SU-DHL-6 (cell line): ENCODE results near the gene CFAP69.
"Not testable (repeated sequence)": the region's sequence is repeated elsewhere in the genome, so short reads cannot be mapped to it uniquely, and the experiment has no call there.

Experiments used
- H2AFZ ChIP-seq: fragments of 200-600 bp; sonication (generic); 2 replicates; pipeline ENCODE4 v1.6.1; 2014; ENCODE audit warnings: low read depth, mild to moderate bottlenecking, moderate library complexity, mixed read lengths, antibody characterized with exemption, low read length; ENCODE audit not compliant: severe bottlenecking
- H3F3A ChIP-seq: fragments of 200-600 bp; shearing (Covaris generic); 2 replicates; pipeline ENCODE4 v1.6.0; 2016; ENCODE audit warnings: antibody characterized with exemption, mild to moderate bottlenecking; ENCODE audit not compliant: insufficient read depth
- H3K27ac ChIP-seq: fragments of 200-600 bp; sonication (generic); 2 replicates; pipeline ENCODE4 v1.5.1; 2016; ENCODE audit warnings: low read depth, mild to moderate bottlenecking, low read length, moderate library complexity, mixed read lengths
- H3K27me3 ChIP-seq: fragments of 200-600 bp; sonication (generic), shearing (Covaris generic); 2 replicates; pipeline ENCODE4 v1.6.0; 2014; ENCODE audit warnings: mild to moderate bottlenecking, low read length
- H3K36me3 ChIP-seq: fragments of 200-600 bp; sonication (generic); 2 replicates; pipeline ENCODE4 v1.6.1; 2014; ENCODE audit warnings: mild to moderate bottlenecking, low read length, mixed read lengths
- H3K4me2 ChIP-seq: fragments of 300-600, 200-600 bp; shearing (Covaris generic), sonication (generic); 2 replicates; pipeline ENCODE4 v1.6.0; 2014; ENCODE audit warnings: low read length, low read depth, mild to moderate bottlenecking; ENCODE audit not compliant: poor library complexity, severe bottlenecking
- H3K4me3 ChIP-seq: fragments of 200-600 bp; sonication (generic); 2 replicates; pipeline ENCODE4 v1.5.1; 2014; ENCODE audit warnings: antibody characterized with exemption, low read length, mild to moderate bottlenecking, mixed read lengths; ENCODE audit not compliant: insufficient read depth, poor library complexity, severe bottlenecking
- H3K79me2 ChIP-seq: fragments of 200-600 bp; sonication (generic); 2 replicates; pipeline ENCODE4 v1.6.1; 2014; ENCODE audit warnings: mild to moderate bottlenecking, low read length, moderate library complexity; ENCODE audit not compliant: insufficient read depth
- H3K9ac ChIP-seq: fragments of 200-600 bp; sonication (generic); 2 replicates; pipeline ENCODE4 v1.7.0; 2014; ENCODE audit warnings: mild to moderate bottlenecking, low read length
- H3K9me2 ChIP-seq: fragments of 200-600 bp; sonication (generic); replicated peaks from 2 replicates; pipeline ENCODE4 v1.6.1; 2014; ENCODE audit warnings: low read length; ENCODE audit not compliant: insufficient read depth
- H3K9me3 ChIP-seq: fragments of 200-600 bp; sonication (generic); 2 replicates; pipeline ENCODE4 v1.6.1; 2014; ENCODE audit warnings: low read length, mixed read lengths; ENCODE audit not compliant: insufficient read depth
- H4K20me1 ChIP-seq: fragments of 200-600 bp; sonication (generic); 2 replicates; pipeline ENCODE4 v1.6.1; 2014; ENCODE audit warnings: low read depth, mild to moderate bottlenecking, antibody characterized with exemption, low read length, moderate library complexity, mixed read lengths
- CTCF ChIP-seq: fragments of 200-600 bp; sonication (generic); IDR thresholded peaks from one replicate; pipeline ENCODE4 v1.5.1; 2017; ENCODE audit warnings: antibody characterized with exemption, mild to moderate bottlenecking, low read length, moderate library complexity; ENCODE audit not compliant: insufficient read depth, poor library complexity, severe bottlenecking
- EZH2phosphoT487 ChIP-seq: fragments of 200-600 bp; sonication (generic), shearing (Covaris generic); conservative IDR thresholded peaks from 2 replicates; pipeline ENCODE4 v1.6.1; 2018; ENCODE audit warnings: mild to moderate bottlenecking, antibody characterized with exemption, low read length, moderate library complexity, mixed read lengths

The CFAP69 gene

GRCh38 chr7:90322837-90323236, 77.9 kb downstream of the CFAP69 start:
- Histone ChIP-seq H2AFZ (no peak overlapping the region), H3K4me2 (no peak overlapping the region), H3K9me3 (no peaks in the 10 kb centered on the region), H3K36me3 (no peaks in the 10 kb centered on the region), H3K9me2 (no peaks in the 10 kb centered on the region), H3F3A (no peaks in the 10 kb centered on the region), H4K20me1 (no peaks in the 10 kb centered on the region), H3K27ac (no peak overlapping the region), H3K4me3 (no peak overlapping the region), H3K9ac (no peak overlapping the region), H3K27me3 (no peaks in the 10 kb centered on the region), H3K79me2 (no peaks in the 10 kb centered on the region)
- TF ChIP-seq EZH2phosphoT487 (no peak), CTCF (no peak)

GRCh38 chr7:90326500-90326899, 81.5 kb downstream of the CFAP69 start:
- H3K9me3 ChIP-seq = no peaks in the 10 kb centered on the region
- no peak overlapping the region for H2AFZ ChIP-seq
- no peaks in the 10 kb centered on the region for H4K20me1 ChIP-seq
- no peak overlapping the region for H3K4me3 ChIP-seq
- no peaks in the 10 kb centered on the region for H3F3A ChIP-seq
- H3K27ac ChIP-seq = no peak overlapping the region
- H3K27me3 ChIP-seq = peaks cover 2% of the 10 kb centered on the region; the same call in 1 of the 2 replicates
- H3K79me2 ChIP-seq = no peaks in the 10 kb centered on the region
- no peaks in the 10 kb centered on the region for H3K36me3 ChIP-seq
- H3K9me2 ChIP-seq = no peaks in the 10 kb centered on the region
- TF ChIP-seq EZH2phosphoT487 = no peak
- TF ChIP-seq CTCF = no peak
- H3K9ac ChIP-seq = no peak overlapping the region
- H3K4me2 ChIP-seq = no peak overlapping the region

GRCh38 chr7:90334193-90334843, 89.3 kb downstream of the CFAP69 start:
- no peaks in the 10 kb centered on the region for H3F3A ChIP-seq
- no peak overlapping the region for H3K27ac ChIP-seq
- no peaks in the 10 kb centered on the region for H3K36me3 ChIP-seq
- H3K9ac ChIP-seq = no peak overlapping the region
- no peaks in the 10 kb centered on the region for H4K20me1 ChIP-seq
- H3K4me2 ChIP-seq = no peak overlapping the region
- H2AFZ ChIP-seq = no peak overlapping the region
- no peak overlapping the region for H3K4me3 ChIP-seq
- no peaks in the 10 kb centered on the region for H3K79me2 ChIP-seq
- H3K9me2 ChIP-seq = no peaks in the 10 kb centered on the region
- TF ChIP-seq CTCF = no peak
- TF ChIP-seq EZH2phosphoT487 = no peak
- H3K27me3 ChIP-seq = peaks cover 2% of the 10 kb centered on the region; the same call in 1 of the 2 replicates
- H3K9me3 ChIP-seq = no peaks in the 10 kb centered on the region

- not testable (repeated sequence) for H3K4me2 ChIP-seq, H3K27me3 ChIP-seq, H3K79me2 ChIP-seq, H3K4me3 ChIP-seq, H3K9me3 ChIP-seq, H3K27ac ChIP-seq, H3K9me2 ChIP-seq, H4K20me1 ChIP-seq, H2AFZ ChIP-seq, H3K36me3 ChIP-seq, H3K9ac ChIP-seq, H3F3A ChIP-seq
Measured at GRCh38 chr7:90334926-90335325, 90.0 kb downstream of the CFAP69 start.
